Measurements from ENCODE around the gene SELENOS.

DNA sequence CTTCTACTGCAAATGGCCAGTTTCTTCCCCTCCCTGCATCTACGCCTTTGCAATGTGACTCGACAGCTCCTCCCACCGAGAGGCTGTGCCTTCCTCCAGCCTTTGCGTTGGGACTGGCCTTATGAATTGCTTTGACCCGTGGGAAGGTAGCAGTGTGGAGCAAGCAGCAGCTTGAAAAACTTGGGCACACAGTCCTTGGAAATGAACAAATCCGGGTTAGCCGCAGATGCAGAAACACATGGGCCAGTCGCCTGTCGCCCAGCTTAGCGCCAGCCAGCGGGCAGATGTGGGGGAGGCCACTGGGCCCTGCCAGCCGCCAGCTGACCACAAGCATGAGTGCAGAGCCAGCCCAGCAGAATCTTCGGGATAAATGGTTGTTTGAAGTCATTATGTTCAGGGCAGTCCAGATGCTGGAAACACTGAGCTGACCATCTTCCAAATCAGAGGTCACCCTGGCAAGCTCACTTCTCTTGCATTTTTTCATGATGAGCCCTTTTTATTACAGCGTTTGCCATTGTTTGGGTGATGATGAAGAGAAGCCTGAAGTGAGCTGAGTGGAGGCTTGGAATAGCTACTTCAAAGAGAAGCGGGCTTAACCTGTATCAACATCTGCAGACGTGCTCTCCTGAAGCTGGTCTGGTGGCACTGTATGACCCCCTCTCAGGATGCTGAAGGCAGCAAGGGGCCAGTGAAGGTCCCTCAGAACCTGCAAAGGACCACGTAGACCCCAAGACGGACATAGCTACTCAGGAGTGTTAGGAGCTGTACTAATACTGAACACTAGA, 9.8 kb downstream of the SELENOS start:
- TF ChIP-seq, protein P1, sequence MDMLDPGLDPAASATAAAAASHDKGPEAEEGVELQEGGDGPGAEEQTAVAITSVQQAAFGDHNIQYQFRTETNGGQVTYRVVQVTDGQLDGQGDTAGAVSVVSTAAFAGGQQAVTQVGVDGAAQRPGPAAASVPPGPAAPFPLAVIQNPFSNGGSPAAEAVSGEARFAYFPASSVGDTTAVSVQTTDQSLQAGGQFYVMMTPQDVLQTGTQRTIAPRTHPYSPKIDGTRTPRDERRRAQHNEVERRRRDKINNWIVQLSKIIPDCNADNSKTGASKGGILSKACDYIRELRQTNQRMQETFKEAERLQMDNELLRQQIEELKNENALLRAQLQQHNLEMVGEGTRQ (CRISPR knock-in tag; IDR thresholded peaks at IDR 0.05) = no peak
- TF ChIP-seq NBN (IDR thresholded peaks at IDR 0.05; ENCODE audit: low read depth) = no peak
- TF ChIP-seq, protein P2, sequence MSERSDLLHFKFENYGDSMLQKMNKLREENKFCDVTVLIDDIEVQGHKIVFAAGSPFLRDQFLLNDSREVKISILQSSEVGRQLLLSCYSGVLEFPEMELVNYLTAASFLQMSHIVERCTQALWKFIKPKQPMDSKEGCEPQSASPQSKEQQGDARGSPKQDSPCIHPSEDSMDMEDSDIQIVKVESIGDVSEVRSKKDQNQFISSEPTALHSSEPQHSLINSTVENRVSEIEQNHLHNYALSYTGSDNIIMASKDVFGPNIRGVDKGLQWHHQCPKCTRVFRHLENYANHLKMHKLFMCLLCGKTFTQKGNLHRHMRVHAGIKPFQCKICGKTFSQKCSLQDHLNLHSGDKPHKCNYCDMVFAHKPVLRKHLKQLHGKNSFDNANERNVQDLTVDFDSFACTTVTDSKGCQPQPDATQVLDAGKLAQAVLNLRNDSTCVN (CRISPR knock-in tag; IDR thresholded peaks at IDR 0.05) = no peak
- TF ChIP-seq SAFB (IDR thresholded peaks at IDR 0.05; ENCODE audit: borderline replicate concordance, low read depth, low read length) = no peak
- TF ChIP-seq, protein P3, sequence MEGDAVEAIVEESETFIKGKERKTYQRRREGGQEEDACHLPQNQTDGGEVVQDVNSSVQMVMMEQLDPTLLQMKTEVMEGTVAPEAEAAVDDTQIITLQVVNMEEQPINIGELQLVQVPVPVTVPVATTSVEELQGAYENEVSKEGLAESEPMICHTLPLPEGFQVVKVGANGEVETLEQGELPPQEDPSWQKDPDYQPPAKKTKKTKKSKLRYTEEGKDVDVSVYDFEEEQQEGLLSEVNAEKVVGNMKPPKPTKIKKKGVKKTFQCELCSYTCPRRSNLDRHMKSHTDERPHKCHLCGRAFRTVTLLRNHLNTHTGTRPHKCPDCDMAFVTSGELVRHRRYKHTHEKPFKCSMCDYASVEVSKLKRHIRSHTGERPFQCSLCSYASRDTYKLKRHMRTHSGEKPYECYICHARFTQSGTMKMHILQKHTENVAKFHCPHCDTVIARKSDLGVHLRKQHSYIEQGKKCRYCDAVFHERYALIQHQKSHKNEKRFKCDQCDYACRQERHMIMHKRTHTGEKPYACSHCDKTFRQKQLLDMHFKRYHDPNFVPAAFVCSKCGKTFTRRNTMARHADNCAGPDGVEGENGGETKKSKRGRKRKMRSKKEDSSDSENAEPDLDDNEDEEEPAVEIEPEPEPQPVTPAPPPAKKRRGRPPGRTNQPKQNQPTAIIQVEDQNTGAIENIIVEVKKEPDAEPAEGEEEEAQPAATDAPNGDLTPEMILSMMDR (IDR thresholded peaks at IDR 0.05 in 2 of 3, conservative IDR thresholded peaks at IDR 0.05 in 1 of 3; ENCODE audit: insufficient read depth in 2 of 3, low read depth in 1 of 3, low read length in 3 of 3) = 0 out of 6 replicates have a peak, but pooled peaks of 1 of the 3 experiments have one; percentile 21
- TF ChIP-seq EP300 (IDR thresholded peaks at IDR 0.05; ENCODE audit: low read length) = no peak
- TF ChIP-seq CBX5 (IDR thresholded peaks at IDR 0.05; ENCODE audit: borderline replicate concordance, low read depth) = no peak
- no peak for TF ChIP-seq RBBP5 (IDR thresholded peaks at IDR 0.05; ENCODE audit: borderline replicate concordance, insufficient read depth, low read length, poor library complexity, severe bottlenecking)
- no peak for TF ChIP-seq DNMT1 (IDR thresholded peaks at IDR 0.05)
- TF ChIP-seq, protein P4, sequence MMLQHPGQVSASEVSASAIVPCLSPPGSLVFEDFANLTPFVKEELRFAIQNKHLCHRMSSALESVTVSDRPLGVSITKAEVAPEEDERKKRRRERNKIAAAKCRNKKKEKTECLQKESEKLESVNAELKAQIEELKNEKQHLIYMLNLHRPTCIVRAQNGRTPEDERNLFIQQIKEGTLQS (IDR thresholded peaks at IDR 0.05) = no peak
- TF ChIP-seq, protein P4 (CRISPR knock-in tag; conservative IDR thresholded peaks at IDR 0.05) = no peak

All from K562 (cell line).